CD8-positive, alpha-beta memory T cell (primary cell): ENCODE measurements around the gene PILRA. TPM values are rescaled to one million over a fixed set of nuclear protein-coding genes. Genes with fewer than 3 reads are reported as not detected.
"Not testable (repeated sequence)": the region's sequence is repeated elsewhere in the genome, so short reads cannot be mapped to it uniquely, and the experiment has no call there.

ENCODE experiments used
- CTCF ChIA-PET: fragments of 350-600 bp; sonication (Branson Sonifier 250); formaldehyde crosslinking; loops from one replicate; lab custom pipeline; 2021; ENCODE audit warnings: antibody characterized with exemption; lab: Charles Lee
- POLR2A ChIA-PET: fragments of 350-600 bp; sonication (Branson Sonifier 250); formaldehyde crosslinking; loops from one replicate; lab custom pipeline; 2021; ENCODE audit warnings: antibody characterized with exemption; lab: Charles Lee
- DNase-seq, 5 donors: peaks; one replicate each; pipeline versions ENCODE4 v3.0.0 to v3.0.0-alpha.2; 2020 to 2022; ENCODE audit warnings: mixed read lengths in 1 of 5
- H3K27ac ChIP-seq: one replicate; pipeline ENCODE4 v1.7.0; 2013; ENCODE audit warnings: low read depth, mild to moderate bottlenecking, low read length, moderate library complexity
- H3K27me3 ChIP-seq: 2 replicates; pipeline ENCODE4 v1.7.0; 2013; ENCODE audit warnings: low read length, mild to moderate bottlenecking; ENCODE audit not compliant: insufficient read depth, poor library complexity, severe bottlenecking
- H3K36me3 ChIP-seq: 2 replicates; pipeline ENCODE4 v1.7.0; 2013; ENCODE audit warnings: mild to moderate bottlenecking, low read length, moderate library complexity; ENCODE audit not compliant: insufficient read depth
- H3K4me1 ChIP-seq: 2 replicates; pipeline ENCODE4 v1.7.0; 2013; ENCODE audit warnings: mild to moderate bottlenecking, low read length, moderate library complexity; ENCODE audit not compliant: insufficient read depth
- H3K4me3 ChIP-seq: 2 replicates; pipeline ENCODE4 v1.7.0; 2013; ENCODE audit warnings: mild to moderate bottlenecking, low read length
- H3K9me3 ChIP-seq: 2 replicates; pipeline ENCODE4 v1.7.0; 2013; ENCODE audit warnings: mild to moderate bottlenecking, low read length
- H3K27ac Mint-ChIP-seq, 8 donors: one replicate each; pipeline ENCODE4 v1.8.0; 2020 to 2021; ENCODE audit warnings: mixed read lengths in 8 of 8, mild to moderate bottlenecking in 6 of 8, inconsistent platforms in 3 of 8, moderate library complexity in 3 of 8
- H3K27me3 Mint-ChIP-seq, 2 donors: one replicate each; pipeline ENCODE4 v1.8.0; 2020 to 2021; ENCODE audit warnings: mixed read lengths in 2 of 2, mild to moderate bottlenecking in 1 of 2, moderate library complexity in 1 of 2
- H3K36me3 Mint-ChIP-seq, 3 donors: one replicate each; pipeline ENCODE4 v1.8.0; 2020 to 2021; ENCODE audit warnings: mixed read lengths in 3 of 3, inconsistent platforms in 1 of 3, mild to moderate bottlenecking in 1 of 3
- H3K4me1 Mint-ChIP-seq, 3 donors: one replicate each; pipeline ENCODE4 v1.8.0; 2020 to 2021; ENCODE audit warnings: mixed read lengths in 3 of 3, inconsistent platforms in 1 of 3, mild to moderate bottlenecking in 1 of 3
- H3K4me3 Mint-ChIP-seq, 7 donors: one replicate each; pipeline ENCODE4 v1.8.0; 2020 to 2021; ENCODE audit warnings: mixed read lengths in 7 of 7, mild to moderate bottlenecking in 6 of 7, moderate library complexity in 4 of 7, inconsistent platforms in 2 of 7
- H3K9me3 Mint-ChIP-seq, 5 donors: one replicate each; pipeline ENCODE4 v1.8.0; 2020 to 2022; ENCODE audit warnings: mixed read lengths in 5 of 5, mild to moderate bottlenecking in 3 of 5, moderate library complexity in 2 of 5, inconsistent platforms in 1 of 5
- polyA plus RNA-seq: library from polyadenylated mRNA; unstranded; fragments of 300-500 nt; fragmentation: Illumina TruSeq; gene quantifications from one replicate; pipeline ENCODE4 v1.2.3, GENCODE V29; 2021
- total RNA-seq, 2 experiments: library from RNA; stranded (reverse); gene quantifications; one replicate each; pipeline ENCODE4 v1.2.3, GENCODE V29; 2021

The PILRA gene
- total and polyA plus RNA-seq, 3 experiments from 2014 or later, result 0.37 to 1.9 (median 0.84) TPM

DNA sequence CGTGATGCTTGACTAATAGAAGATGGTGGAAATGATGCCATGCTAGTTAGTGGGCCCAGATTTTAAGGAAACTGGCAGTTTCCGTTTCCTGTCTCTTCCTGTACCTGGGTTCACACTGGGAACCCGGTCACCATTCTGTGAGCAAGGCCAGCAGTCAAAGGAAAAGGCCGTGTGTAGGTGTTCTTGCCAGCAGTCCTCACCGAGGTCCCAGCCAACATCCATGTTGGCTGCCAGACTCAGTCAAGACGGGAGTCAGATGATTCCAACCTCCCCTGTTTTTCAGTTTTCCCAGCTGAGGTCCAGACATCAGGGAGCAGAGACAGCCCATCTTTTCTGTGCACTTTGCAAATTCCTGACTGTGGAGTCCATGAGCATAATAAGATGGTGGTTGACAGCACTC, 30.5 kb upstream of the PILRA start:
- Histone ChIP-seq H3K36me3 (peaks cover 21% of the 10 kb centered on the region), H3K9me3 (no peaks in the 10 kb centered on the region), H3K4me1 (peaks cover 11% of the 10 kb centered on the region), H3K27ac (no peak overlapping the region), H3K27me3 (no peaks in the 10 kb centered on the region), H3K4me3 (no peak overlapping the region)
- POLR2A ChIA-PET, result no interaction called here
- no peaks in the 10 kb centered on the region for H3K27me3 Mint-ChIP-seq
- H3K4me3 Mint-ChIP-seq, result peak overlapping the region in 1 of 7 donors; percentile 31
- peaks cover 20 to 39% (median 20%) of the 10 kb centered on the region in 3 donors for H3K4me1 Mint-ChIP-seq
- H3K36me3 Mint-ChIP-seq, result peaks cover 0 to 65% (median 10%) of the 10 kb centered on the region in 3 donors
- peaks cover 0 to 2% (median 0%) of the 10 kb centered on the region in 5 donors for H3K9me3 Mint-ChIP-seq
- H3K27ac Mint-ChIP-seq, result peak overlapping the region in 6 of 8 donors; percentile 84 to 92 (median 87)
- DNase-seq, result no peak
- CTCF ChIA-PET, result no interaction called here

DNA sequence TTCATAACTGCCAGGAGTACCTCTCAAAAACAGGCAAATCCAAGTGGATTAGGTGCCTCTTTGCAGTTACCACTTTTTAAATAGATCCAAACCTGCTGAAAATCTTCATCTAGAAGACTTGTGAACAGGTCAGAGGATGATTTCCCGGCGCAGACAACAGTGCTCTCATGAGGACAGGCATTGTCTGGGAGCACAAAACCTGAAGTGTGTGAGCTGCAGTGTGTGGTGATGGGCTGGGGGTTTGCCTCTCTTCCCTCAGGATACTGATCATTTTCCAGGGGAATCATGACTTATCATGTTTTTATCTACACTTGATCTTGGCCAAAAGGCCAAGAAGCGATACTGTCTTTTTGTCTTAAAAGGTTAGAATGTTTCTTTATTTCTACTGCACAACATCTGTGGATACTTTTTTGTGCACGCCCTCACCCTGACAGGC, 29.1 kb upstream of the PILRA start:
- peak overlapping the region; percentile 71 to 99 (median 98) for H3K27ac Mint-ChIP-seq
- not testable (repeated sequence) for H3K9me3 Mint-ChIP-seq, H3K27me3 ChIP-seq, H3K27me3 Mint-ChIP-seq, DNase-seq, H3K9me3 ChIP-seq
- peak overlapping the region in 5 of 7 donors; percentile 65 to 79 (median 77) for H3K4me3 Mint-ChIP-seq
- CTCF ChIA-PET, result interaction anchor here (1.0 to 3.9 kb wide), 7 partner anchors 9 to 214 kb away, joined by 4 to 19 read pairs (median 4); partner anchors contain the start of genes MEPCE and ZCWPW1
- peaks cover 18 to 34% (median 19%) of the 10 kb centered on the region in 3 donors for H3K4me1 Mint-ChIP-seq
- peaks cover 11% of the 10 kb centered on the region for H3K4me1 ChIP-seq
- POLR2A ChIA-PET, result interaction anchor here (0.6 kb wide), 1 partner anchor 122 kb away, joined by 3 read pairs; no protein-coding TSS in a partner anchor
- peaks cover 23% of the 10 kb centered on the region for H3K36me3 ChIP-seq
- peak overlapping the region; percentile 51 for H3K4me3 ChIP-seq
- peaks cover 0 to 61% (median 8%) of the 10 kb centered on the region in 3 donors for H3K36me3 Mint-ChIP-seq
- peak overlapping the region; percentile 72 for H3K27ac ChIP-seq

DNA sequence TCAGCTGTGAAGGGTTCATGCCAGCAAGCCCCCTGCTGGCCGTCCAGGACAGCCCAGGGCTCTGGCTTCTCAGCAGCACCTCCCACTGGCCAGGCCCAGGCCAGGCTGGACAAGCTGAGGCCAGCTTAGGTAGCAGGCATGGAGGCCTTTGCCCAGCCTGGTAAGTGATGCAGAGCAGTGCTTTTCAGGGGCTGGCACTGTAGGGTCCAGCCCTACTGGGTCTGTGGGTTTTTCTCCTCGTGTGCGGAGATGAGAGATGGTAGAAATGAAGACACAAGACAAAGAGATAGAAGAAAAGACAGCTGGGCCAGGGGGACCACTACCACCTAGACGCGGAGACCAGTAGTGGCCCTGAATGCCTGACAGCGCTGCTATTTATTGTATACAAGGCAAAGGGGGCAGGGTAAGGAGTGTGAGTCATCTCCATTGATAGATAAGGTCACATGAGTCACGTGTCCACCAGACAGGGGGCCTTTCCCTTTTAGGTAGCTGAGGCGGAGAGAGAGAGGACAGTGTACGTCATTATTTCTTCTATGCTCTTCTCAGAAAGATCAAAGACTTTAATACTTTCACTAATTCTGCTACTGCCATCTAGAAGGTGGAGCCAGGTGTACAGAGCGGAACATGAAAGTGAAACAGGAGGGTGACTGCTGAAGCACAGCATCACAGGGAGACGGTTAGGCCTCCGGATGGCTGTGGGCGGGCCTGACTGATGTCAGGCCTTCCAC, 28.6 kb upstream of the PILRA start:
- Histone ChIP-seq H3K4me1 (peaks cover 11% of the 10 kb centered on the region), H3K36me3 (peaks cover 27% of the 10 kb centered on the region), H3K27ac (peak overlapping the region; percentile 72), H3K4me3 (peak overlapping the region; percentile 51)
- DNase-seq, result peak; percentile 69 to 94 (median 88)
- not testable (repeated sequence) for H3K27me3 ChIP-seq, H3K27me3 Mint-ChIP-seq, H3K9me3 ChIP-seq, H3K9me3 Mint-ChIP-seq
- peaks cover under 1 to 63% (median 9%) of the 10 kb centered on the region in 3 donors for H3K36me3 Mint-ChIP-seq
- peak overlapping the region; percentile 51 to 79 (median 76) for H3K4me3 Mint-ChIP-seq
- peaks cover 19 to 33% (median 21%) of the 10 kb centered on the region in 3 donors for H3K4me1 Mint-ChIP-seq
- POLR2A ChIA-PET, result interaction anchor here (0.6 kb wide), 2 partner anchors 15 to 123 kb away, joined by 3 read pairs; no protein-coding TSS in a partner anchor
- CTCF ChIA-PET, result interaction anchor here (1.0 to 3.9 kb wide), 7 partner anchors 10 to 214 kb away, joined by 4 to 19 read pairs (median 4); partner anchors contain the start of genes MEPCE and ZCWPW1
- H3K27ac Mint-ChIP-seq, result peak overlapping the region; percentile 78 to 99 (median 98)

GRCh38 chr7:100345288-100345672, 28.0 kb upstream of the PILRA start:
- Histone ChIP-seq H3K4me1 (peaks cover 11% of the 10 kb centered on the region), H3K36me3 (peaks cover 28% of the 10 kb centered on the region)
- peak; percentile 54 to 74 (median 64) for DNase-seq
- Mint-ChIP-seq H3K4me3 (peak overlapping the region; percentile 51 to 79 (median 76)), H3K4me1 (peaks cover 21 to 34% (median 21%) of the 10 kb centered on the region in 3 donors), H3K36me3 (peaks cover 3 to 64% (median 9%) of the 10 kb centered on the region in 3 donors), H3K27ac (peak overlapping the region; percentile 78 to 99 (median 98))
- not testable (repeated sequence) for H3K9me3 ChIP-seq, H3K4me3 ChIP-seq, H3K27me3 ChIP-seq, H3K27ac ChIP-seq, H3K27me3 Mint-ChIP-seq, H3K9me3 Mint-ChIP-seq
- ChIA-PET CTCF (interaction anchor here (1.0 to 3.9 kb wide), 7 partner anchors 10 to 215 kb away, joined by 4 to 19 read pairs (median 4); partner anchors contain the start of genes MEPCE and ZCWPW1), POLR2A (interaction anchor here (0.6 kb wide), 1 partner anchor 14 kb away, joined by 3 read pairs; no protein-coding TSS in a partner anchor)

DNA sequence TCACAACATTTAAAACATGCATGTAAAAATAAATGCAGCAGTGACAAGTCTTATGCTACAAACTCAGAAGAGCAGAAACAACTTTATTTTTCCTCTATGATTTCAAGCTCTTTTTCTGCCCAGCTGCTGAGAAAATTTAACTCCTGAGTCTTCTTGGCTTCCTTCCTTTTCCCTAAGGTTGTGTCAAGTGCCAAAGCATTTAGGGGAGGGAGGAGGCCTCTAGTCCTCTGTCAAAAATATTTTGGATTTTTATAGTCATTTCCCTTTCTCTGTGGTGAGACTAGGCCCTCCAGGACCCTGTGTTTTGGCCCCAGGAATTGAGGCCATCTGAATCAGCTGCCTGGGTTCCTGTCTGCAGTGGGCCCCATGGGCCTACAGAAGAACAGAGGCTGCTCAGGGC, 26.4 kb upstream of the PILRA start:
- peaks cover 0 to 2% (median 0%) of the 10 kb centered on the region in 5 donors for H3K9me3 Mint-ChIP-seq
- H3K4me3 Mint-ChIP-seq, result peak overlapping the region in 1 of 7 donors; percentile 15
- no peak for DNase-seq
- H3K27ac Mint-ChIP-seq, result peak overlapping the region in 7 of 8 donors; percentile 35 to 94 (median 67)
- ChIA-PET POLR2A (no interaction called here), CTCF (interaction anchor here (0.8 to 3.9 kb wide), 7 partner anchors 9 to 216 kb away, joined by 3 to 19 read pairs (median 3); no protein-coding TSS in a partner anchor)
- H3K27me3 ChIP-seq, result no peaks in the 10 kb centered on the region
- no peaks in the 10 kb centered on the region for H3K27me3 Mint-ChIP-seq
- H3K27ac ChIP-seq, result no peak overlapping the region
- H3K4me3 ChIP-seq, result no peak overlapping the region
- H3K36me3 ChIP-seq, result peaks cover 27% of the 10 kb centered on the region
- peaks cover 19% of the 10 kb centered on the region for H3K4me1 ChIP-seq
- peaks cover 3 to 68% (median 8%) of the 10 kb centered on the region in 3 donors for H3K36me3 Mint-ChIP-seq
- H3K9me3 ChIP-seq, result no peaks in the 10 kb centered on the region
- peaks cover 26 to 45% (median 30%) of the 10 kb centered on the region in 3 donors for H3K4me1 Mint-ChIP-seq

GRCh38 chr7:100348805-100349204, 24.5 kb upstream of the PILRA start:
- Histone ChIP-seq H3K36me3 (peaks cover 25% of the 10 kb centered on the region), H3K4me3 (no peak overlapping the region), H3K9me3 (no peaks in the 10 kb centered on the region), H3K27me3 (no peaks in the 10 kb centered on the region), H3K27ac (no peak overlapping the region), H3K4me1 (peaks cover 29% of the 10 kb centered on the region)
- peaks cover 34 to 48% (median 39%) of the 10 kb centered on the region in 3 donors for H3K4me1 Mint-ChIP-seq
- peaks cover 3 to 65% (median 5%) of the 10 kb centered on the region in 3 donors for H3K36me3 Mint-ChIP-seq
- H3K27me3 Mint-ChIP-seq, result no peaks in the 10 kb centered on the region
- no peaks in the 10 kb centered on the region for H3K9me3 Mint-ChIP-seq
- ChIA-PET POLR2A (no interaction called here), CTCF (no interaction called here)
- H3K4me3 Mint-ChIP-seq, result no peak overlapping the region
- peak overlapping the region in 5 of 8 donors; percentile 23 to 94 (median 84) for H3K27ac Mint-ChIP-seq
- no peak for DNase-seq

- Mint-ChIP-seq H3K27me3 (no peaks in the 10 kb centered on the region), H3K4me1 (peaks cover 29 to 43% (median 32%) of the 10 kb centered on the region in 3 donors), H3K36me3 (peaks cover 3 to 66% (median 5%) of the 10 kb centered on the region in 3 donors), H3K9me3 (no peaks in the 10 kb centered on the region), H3K27ac (peak overlapping the region in 7 of 8 donors; percentile 34 to 94 (median 71)), H3K4me3 (peak overlapping the region in 3 of 7 donors; percentile 4 to 38 (median 34))
- no peak overlapping the region for H3K27ac ChIP-seq
- ChIA-PET POLR2A (no interaction called here), CTCF (no interaction called here)
- no peak overlapping the region for H3K4me3 ChIP-seq
- peaks cover 33% of the 10 kb centered on the region for H3K36me3 ChIP-seq
- peaks cover 27% of the 10 kb centered on the region for H3K4me1 ChIP-seq
- H3K27me3 ChIP-seq, result no peaks in the 10 kb centered on the region
- no peak for DNase-seq
- H3K9me3 ChIP-seq, result no peaks in the 10 kb centered on the region
Measured at GRCh38 chr7:100349757-100350156, 23.5 kb upstream of the PILRA start.
